IMR-90 (cell line): Measurements from ENCODE around the gene STEAP4. TPM values are rescaled to one million over a fixed set of nuclear protein-coding genes. Genes with fewer than 3 reads are reported as not detected.

Experiments used
- ATAC-seq: fragments of 200-7000 bp; cut with Tn5 transposase; 2 replicates; pipeline ENCODE4 v1.9.1; 2020; ENCODE audit warnings: low read depth, mild to moderate bottlenecking, moderate library complexity
- BruUV-seq: library from RNA; stranded (reverse); fragments of 400-500 nt; replicated peaks from 2 replicates; lab custom pipeline; 2021; lab: Mats Ljungman, UMichigan
- CTCF ChIA-PET: fragments of 300-600 bp; formaldehyde crosslinking; extraction: SDS; loops from one replicate; lab custom pipeline; 2021; ENCODE audit warnings: antibody characterized with exemption; lab: Yijun Ruan, JAX
- POLR2A ChIA-PET: fragments of 300-600 bp; sonication (Branson Sonifier 250); formaldehyde crosslinking; loops from one replicate; lab custom pipeline; 2022; ENCODE audit warnings: antibody characterized with exemption; ENCODE audit not compliant: unreplicated experiment; lab: Charles Lee
- DNase-seq: peaks from one replicate; pipeline ENCODE4 v3.0.0; 2013
- H2AFZ ChIP-seq: replicated peaks from 2 replicates; pipeline ENCODE3; 2013; ENCODE audit warnings: low read length, mild to moderate bottlenecking; ENCODE audit not compliant: poor library complexity
- H2AK5ac ChIP-seq: 2 replicates; pipeline ENCODE4 v1.6.1; 2013; ENCODE audit warnings: low read depth, low read length, inconsistent platforms
- H2AK9ac ChIP-seq: replicated peaks from 2 replicates; pipeline ENCODE3; 2013; ENCODE audit warnings: mild to moderate bottlenecking, low read depth, low read length, moderate library complexity; ENCODE audit not compliant: poor library complexity
- H2BK120ac ChIP-seq: 2 replicates; pipeline ENCODE4 v1.6.1; 2013; ENCODE audit warnings: low read depth, low read length, inconsistent platforms
- H2BK15ac ChIP-seq: 3 replicates; pipeline ENCODE4 v1.6.1; 2013; ENCODE audit warnings: low read depth, low read length, inconsistent platforms
- H2BK20ac ChIP-seq: 2 replicates; pipeline ENCODE4 v1.6.1; 2013; ENCODE audit warnings: low read depth, mild to moderate bottlenecking, inconsistent platforms, low read length, moderate library complexity
- H2BK5ac ChIP-seq: 2 replicates; pipeline ENCODE4 v1.6.1; 2013; ENCODE audit warnings: mild to moderate bottlenecking, low read depth, low read length, inconsistent platforms; ENCODE audit not compliant: poor library complexity, severe bottlenecking
- H3K14ac ChIP-seq: replicated peaks from 2 replicates; pipeline ENCODE4 v1.6.1; 2013; ENCODE audit warnings: low read depth, low read length, inconsistent platforms
- H3K18ac ChIP-seq: 2 replicates; pipeline ENCODE4 v1.6.1; 2013; ENCODE audit warnings: low read depth, low read length, control low read depth
- H3K23ac ChIP-seq: 2 replicates; pipeline ENCODE4 v1.6.1; 2013; ENCODE audit warnings: low read depth, low read length, inconsistent platforms
- H3K27ac ChIP-seq: 2 replicates; pipeline ENCODE4 v1.5.1; 2013; ENCODE audit warnings: mild to moderate bottlenecking, control low read depth, low read length; ENCODE audit not compliant: insufficient read depth
- H3K27me3 ChIP-seq: 2 replicates; pipeline ENCODE4 v1.6.1; 2013; ENCODE audit warnings: low read length; ENCODE audit not compliant: control insufficient read depth, insufficient read depth
- H3K36me3 ChIP-seq: 2 replicates; pipeline ENCODE4 v1.6.1; 2013; ENCODE audit warnings: low read length, mixed read lengths; ENCODE audit not compliant: control insufficient read depth, insufficient read depth
- H3K4ac ChIP-seq: 2 replicates; pipeline ENCODE4 v1.6.1; 2013; ENCODE audit warnings: low read depth, low read length, inconsistent platforms
- H3K4me1 ChIP-seq: 2 replicates; pipeline ENCODE4 v1.6.1; 2013; ENCODE audit warnings: low read length, mixed read lengths; ENCODE audit not compliant: control insufficient read depth, insufficient read depth
- H3K4me2 ChIP-seq: 2 replicates; pipeline ENCODE4 v1.6.1; 2013; ENCODE audit warnings: low read depth, mild to moderate bottlenecking, control low read depth, low read length, moderate library complexity
- H3K4me3 ChIP-seq: 2 replicates; pipeline ENCODE4 v1.5.1; 2013; ENCODE audit warnings: low read depth, mild to moderate bottlenecking, control low read depth, low read length, moderate library complexity; ENCODE audit not compliant: insufficient read depth
- H3K56ac ChIP-seq: 2 replicates; pipeline ENCODE4 v1.6.1; 2013; ENCODE audit warnings: low read length, inconsistent platforms; ENCODE audit not compliant: insufficient read depth; ENCODE audit errors: extremely low read depth
- H3K79me1 ChIP-seq, 2 experiments: 2 replicates each; pipeline ENCODE4 v1.6.1; 2013; ENCODE audit warnings: low read length in 2 of 2, inconsistent platforms in 1 of 2, low read depth in 1 of 2
- H3K9ac ChIP-seq: 2 replicates; pipeline ENCODE4 v1.6.1; 2013; ENCODE audit warnings: low read depth, low read length, control low read depth
- H3K9me1 ChIP-seq: 2 replicates; pipeline ENCODE4 v1.6.1; 2013; ENCODE audit warnings: low read length, inconsistent platforms; ENCODE audit not compliant: insufficient read depth
- H3K9me3 ChIP-seq: 2 replicates; pipeline ENCODE4 v1.6.1; 2013; ENCODE audit warnings: low read length; ENCODE audit not compliant: control insufficient read depth, insufficient read depth
- H4K20me1 ChIP-seq: 2 replicates; pipeline ENCODE4 v1.6.1; 2013; ENCODE audit warnings: low read length, inconsistent platforms; ENCODE audit not compliant: insufficient read depth
- H4K5ac ChIP-seq: 2 replicates; pipeline ENCODE4 v1.6.1; 2013; ENCODE audit warnings: mild to moderate bottlenecking, low read depth, low read length, control low read depth
- H4K8ac ChIP-seq, 2 experiments: 2 replicates each; pipeline ENCODE4 v1.6.1; 2013; ENCODE audit warnings: low read depth in 2 of 2, low read length in 2 of 2, control low read depth in 1 of 2, inconsistent platforms in 1 of 2
- H4K91ac ChIP-seq: 2 replicates; pipeline ENCODE4 v1.6.1; 2013; ENCODE audit warnings: low read depth, low read length, inconsistent platforms; ENCODE audit not compliant: insufficient read depth
- BHLHE40 ChIP-seq: fragments of 150-350 bp; IDR thresholded peaks from 2 replicates; pipeline ENCODE4 v1.6.1; 2016; ENCODE audit warnings: mild to moderate bottlenecking, low read depth, low read length
- CEBPB ChIP-seq: IDR thresholded peaks from 2 replicates; pipeline ENCODE4 v1.6.1; 2012; ENCODE audit warnings: low read depth, low read length, improper control_type of control experiment
- FOS ChIP-seq: fragments of 150-350 bp; IDR thresholded peaks from 2 replicates; pipeline ENCODE4 v1.6.1; 2016; ENCODE audit warnings: low read depth, low read length
- MAZ ChIP-seq: IDR thresholded peaks from 2 replicates; pipeline ENCODE4 v1.6.1; 2012; ENCODE audit warnings: low read depth, mild to moderate bottlenecking, low read length, improper control_type of control experiment, moderate library complexity, borderline replicate concordance
- MXI1 ChIP-seq: IDR thresholded peaks from 2 replicates; pipeline ENCODE4 v1.6.1; 2012; ENCODE audit warnings: low read depth, mild to moderate bottlenecking, low read length, moderate library complexity, borderline replicate concordance
- POLR2A ChIP-seq: IDR thresholded peaks from 2 replicates; pipeline ENCODE4 v1.6.1; 2012; ENCODE audit warnings: mild to moderate bottlenecking, low read depth, low read length
- WGBS, 2 experiments: methylation state at CpG; one replicate each; pipeline versions ENCODE4 v1.1.5 to v1.1.7; 2013; ENCODE audit warnings: missing lambda C conversion rate in 2 of 2; ENCODE audit not compliant: insufficient read length in 1 of 2; ENCODE audit errors: extremely low coverage in 2 of 2; 5-methylcytosine and 5-hydroxymethylcytosine counted together
- dilution Hi-C: fragments of 300-500 bp; cut with HindIII; formaldehyde crosslinking; loops from one replicate; pipeline ENCODE4 v1.14.3; 2018; ENCODE audit warnings: low sequenced_read_pairs; ENCODE audit not compliant: unreplicated experiment
- in situ Hi-C: fragments of 300-500 bp; cut with MboI; formaldehyde crosslinking; loops from 3 replicates; pipeline ENCODE4 v1.14.3; 2019; ENCODE audit warnings: low sequenced_read_pairs, inconsistent platforms, mixed read lengths
- intact Hi-C: fragments of 100-400 bp; cut with micrococcal nuclease; formaldehyde crosslinking; loops from 2 replicates; pipeline ENCODE4 v1.10.0; 2022
- polyA plus RNA-seq, 3 experiments: library from polyadenylated mRNA; depleted of rRNA; stranded (reverse); fragments of >200 nt; gene quantifications; 2 replicates each; pipeline ENCODE4 v1.2.3, GENCODE V29; 2012; ENCODE audit warnings: low replicate concordance in 1 of 3
- total RNA-seq: library from RNA; depleted of rRNA; stranded (reverse); fragments of >200 nt; gene quantifications from 2 replicates; pipeline ENCODE4 v1.2.3, GENCODE V29; 2012
- TF ChIP-seq, protein P1 (sequence below): fragments of 150-350 bp; IDR thresholded peaks from 2 replicates; pipeline ENCODE4 v1.6.1; 2016; ENCODE audit warnings: low read depth, mild to moderate bottlenecking, low read length, moderate library complexity, borderline replicate concordance
- TF ChIP-seq, protein P2 (sequence below): fragments of 150-350 bp; IDR thresholded peaks from 2 replicates; pipeline ENCODE4 v1.6.1; 2017; ENCODE audit warnings: mild to moderate bottlenecking, antibody characterized with exemption, low read length, low read depth

Gene STEAP4
- total and polyA plus RNA-seq, 2 of the 4 experiments (the other 2 are of a cell fraction) = not detected

DNA sequence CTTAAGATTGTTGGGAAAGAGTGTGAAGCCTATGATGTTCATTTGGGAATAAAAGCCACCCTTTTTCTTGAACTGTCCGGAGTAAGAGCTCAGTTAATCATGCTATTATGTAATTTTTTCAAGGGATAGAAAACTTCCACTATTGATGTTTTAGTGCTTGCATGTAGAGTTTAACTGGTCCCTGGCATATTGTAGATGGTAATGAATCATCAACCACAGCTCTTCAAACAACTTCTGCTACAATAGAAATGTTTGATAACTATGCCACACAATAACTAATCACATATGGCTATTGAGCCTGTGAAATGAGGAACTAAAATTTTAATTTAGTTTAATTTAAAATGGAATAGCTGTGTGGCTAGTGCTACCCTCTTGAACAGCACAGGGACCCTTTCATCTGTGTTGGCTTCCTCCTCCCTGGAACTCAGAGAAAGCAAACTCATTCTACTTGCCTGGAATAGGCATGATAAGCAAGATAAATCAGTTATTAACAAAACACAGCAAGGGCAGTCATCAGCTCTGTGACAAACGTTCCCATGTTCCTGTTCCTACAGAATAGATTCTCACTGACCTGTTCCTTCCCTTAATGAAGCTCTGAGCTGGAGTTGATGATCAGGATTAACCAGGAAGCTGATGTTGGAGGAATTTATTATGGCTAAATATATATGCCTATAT, 82.0 kb downstream of the STEAP4 start:
- intact Hi-C loops (no loop called here), dilution Hi-C loops (no loop called here), in situ Hi-C loops (no loop called here)
- no peaks in the 10 kb centered on the region for H3K4me1 ChIP-seq
- H2BK15ac ChIP-seq = no peak overlapping the region
- no peak overlapping the region for H3K4me3 ChIP-seq
- POLR2A ChIA-PET = no interaction called here
- no peaks in the 10 kb centered on the region for H3K79me1 ChIP-seq
- no peaks in the 10 kb centered on the region for H3K9me1 ChIP-seq
- BruUV-seq = no TSS peak
- no peak overlapping the region for H4K91ac ChIP-seq
- H2BK120ac ChIP-seq = no peak overlapping the region
- no peak overlapping the region for H3K9ac ChIP-seq
- H3K27ac ChIP-seq = no peak overlapping the region
- ATAC-seq = no peak
- no peak overlapping the region for H2AK9ac ChIP-seq
- no peaks in the 10 kb centered on the region for H3K27me3 ChIP-seq
- H4K20me1 ChIP-seq = no peaks in the 10 kb centered on the region
- CTCF ChIA-PET = no interaction called here
- peak; percentile 43 for DNase-seq
- H3K56ac ChIP-seq = no peak overlapping the region
- no peaks in the 10 kb centered on the region for H3K9me3 ChIP-seq
- no peak overlapping the region for H3K23ac ChIP-seq
- WGBS, 2 experiments = no CpG with 5 or more reads among the region's 2 CpGs
- TF ChIP-seq MAZ (no peak), FOS (no peak), BHLHE40 (no peak), POLR2A (no peak), MXI1 (no peak), CEBPB (no peak)
- TF ChIP-seq, protein P1, sequence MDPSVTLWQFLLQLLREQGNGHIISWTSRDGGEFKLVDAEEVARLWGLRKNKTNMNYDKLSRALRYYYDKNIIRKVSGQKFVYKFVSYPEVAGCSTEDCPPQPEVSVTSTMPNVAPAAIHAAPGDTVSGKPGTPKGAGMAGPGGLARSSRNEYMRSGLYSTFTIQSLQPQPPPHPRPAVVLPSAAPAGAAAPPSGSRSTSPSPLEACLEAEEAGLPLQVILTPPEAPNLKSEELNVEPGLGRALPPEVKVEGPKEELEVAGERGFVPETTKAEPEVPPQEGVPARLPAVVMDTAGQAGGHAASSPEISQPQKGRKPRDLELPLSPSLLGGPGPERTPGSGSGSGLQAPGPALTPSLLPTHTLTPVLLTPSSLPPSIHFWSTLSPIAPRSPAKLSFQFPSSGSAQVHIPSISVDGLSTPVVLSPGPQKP = no peak
- TF ChIP-seq, protein P2, sequence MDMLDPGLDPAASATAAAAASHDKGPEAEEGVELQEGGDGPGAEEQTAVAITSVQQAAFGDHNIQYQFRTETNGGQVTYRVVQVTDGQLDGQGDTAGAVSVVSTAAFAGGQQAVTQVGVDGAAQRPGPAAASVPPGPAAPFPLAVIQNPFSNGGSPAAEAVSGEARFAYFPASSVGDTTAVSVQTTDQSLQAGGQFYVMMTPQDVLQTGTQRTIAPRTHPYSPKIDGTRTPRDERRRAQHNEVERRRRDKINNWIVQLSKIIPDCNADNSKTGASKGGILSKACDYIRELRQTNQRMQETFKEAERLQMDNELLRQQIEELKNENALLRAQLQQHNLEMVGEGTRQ = no peak
- H3K36me3 ChIP-seq = no peaks in the 10 kb centered on the region
- H3K4me2 ChIP-seq = no peak overlapping the region
- no peak overlapping the region for H2AFZ ChIP-seq
- no peak overlapping the region for H3K18ac ChIP-seq
- no peak overlapping the region for H2BK5ac ChIP-seq
- H4K8ac ChIP-seq = no peak overlapping the region
- no peak overlapping the region for H3K4ac ChIP-seq
- no peak overlapping the region for H4K5ac ChIP-seq
- no peak overlapping the region for H2AK5ac ChIP-seq
- H3K14ac ChIP-seq = no peak overlapping the region
- no peak overlapping the region for H2BK20ac ChIP-seq
